NCI-H1048 (cell line): ENCODE results near the gene PPFIBP1.
"Not testable (repeated sequence)": the region's sequence is repeated elsewhere in the genome, so short reads cannot be mapped to it uniquely, and the experiment has no call there.

Experiments
- DNase-seq: peaks from one replicate; lab custom pipeline; 2025; lab: John Stamatoyannopoulos, UW

Gene PPFIBP1

GRCh38 chr12:27566626-27567025 lies 42.6 kb downstream of the PPFIBP1 start:
- no peak for DNase-seq

GRCh38 chr12:27571463-27571862 lies 47.5 kb downstream of the PPFIBP1 start:
- no peak for DNase-seq

GRCh38 chr12:27572486-27573255 lies 48.7 kb downstream of the PPFIBP1 start:
- DNase-seq = no peak

- DNase-seq = no peak
Measured at GRCh38 chr12:27573972-27574371, 50.0 kb downstream of the PPFIBP1 start.

GRCh38 chr12:27575090-27575761 lies 51.2 kb downstream of the PPFIBP1 start:
- no peak for DNase-seq

- DNase-seq = no peak
Measured at GRCh38 chr12:27575762-27576118, 51.7 kb downstream of the PPFIBP1 start.

GRCh38 chr12:27576667-27577347 lies 52.8 kb downstream of the PPFIBP1 start:
- no peak for DNase-seq

- no peak for DNase-seq
Measured at GRCh38 chr12:27577688-27578087, 53.7 kb downstream of the PPFIBP1 start.

- DNase-seq = no peak
Measured at GRCh38 chr12:27578689-27579372, 54.8 kb downstream of the PPFIBP1 start.

- DNase-seq = no peak
Measured at GRCh38 chr12:27580561-27581330, 56.7 kb downstream of the PPFIBP1 start.

- DNase-seq = not testable (repeated sequence)
Measured at GRCh38 chr12:27581331-27581671, 57.3 kb downstream of the PPFIBP1 start.

GRCh38 chr12:27581833-27582232 lies 57.8 kb downstream of the PPFIBP1 start:
- DNase-seq = not testable (repeated sequence)

GRCh38 chr12:27582445-27582844 lies 58.4 kb downstream of the PPFIBP1 start:
- not testable (repeated sequence) for DNase-seq

- DNase-seq = no peak
Measured at GRCh38 chr12:27583057-27583797, 59.2 kb downstream of the PPFIBP1 start.

- no peak for DNase-seq
Measured at GRCh38 chr12:27583981-27584380, 60.0 kb downstream of the PPFIBP1 start.

GRCh38 chr12:27585739-27586265 lies 61.8 kb downstream of the PPFIBP1 start:
- DNase-seq = no peak

GRCh38 chr12:27588075-27588730 lies 64.2 kb downstream of the PPFIBP1 start:
- DNase-seq = not testable (repeated sequence)

- no peak for DNase-seq
Measured at GRCh38 chr12:27588776-27589175, 64.8 kb downstream of the PPFIBP1 start.

GRCh38 chr12:27589419-27589818 lies 65.4 kb downstream of the PPFIBP1 start:
- no peak for DNase-seq

- not testable (repeated sequence) for DNase-seq
Measured at GRCh38 chr12:27591698-27592097, 67.7 kb downstream of the PPFIBP1 start.
